ENCODE data around the gene IFNW1.
"Not testable (repeated sequence)": the region's sequence is repeated elsewhere in the genome, so short reads cannot be mapped to it uniquely, and the experiment has no call there.

Gene IFNW1

GRCh38 chr9:21141427-21141882 lies at the start of gene IFNW1:
TSS of gene IFNW1 (minus strand) at chr9:21141832. CDS start at chr9:21141570, 262 bp downstream.
- DNase-seq = no peak

- not testable (repeated sequence) for DNase-seq
These were observed 45.9 kb upstream of the IFNW1 start, which contains the start of gene IFNA4 for GRCh38 chr9:21187487-21187886. TSS of gene IFNA4 (minus strand) at chr9:21187587. CDS start at chr9:21187531, 56 bp downstream.

- DNase-seq = peak in 1 of 2 experiments; percentile 4
These were observed 41.4 kb upstream of the IFNW1 start for GRCh38 chr9:21182810-21183736.

- DNase-seq = no peak
These were observed 33.0 kb upstream of the IFNW1 start for GRCh38 chr9:21174671-21175070.

GRCh38 chr9:21172156-21172555 lies 30.5 kb upstream of the IFNW1 start:
- DNase-seq = no peak

- DNase-seq = no peak
These were observed 29.7 kb upstream of the IFNW1 start for GRCh38 chr9:21171351-21171750.

- DNase-seq = not testable (repeated sequence)
These were observed 24.9 kb upstream of the IFNW1 start, which contains the start of gene IFNA21 for GRCh38 chr9:21166560-21166959. TSS of gene IFNA21 (minus strand) at chr9:21166660. CDS start at chr9:21166612, 48 bp downstream.

- no peak for DNase-seq
These were observed 23.9 kb upstream of the IFNW1 start for GRCh38 chr9:21165516-21165915.

- DNase-seq = no peak
These were observed 18.5 kb upstream of the IFNW1 start for GRCh38 chr9:21160178-21160577.

- no peak for DNase-seq
These were observed 13.9 kb upstream of the IFNW1 start for GRCh38 chr9:21155501-21155900.

- DNase-seq = no peak
These were observed 12.5 kb upstream of the IFNW1 start for GRCh38 chr9:21154018-21154608.

GRCh38 chr9:21153336-21154017 lies 11.8 kb upstream of the IFNW1 start:
- DNase-seq = no peak

GRCh38 chr9:21144603-21145002 lies 3.0 kb upstream of the IFNW1 start:
- DNase-seq = no peak

- DNase-seq = no peak
These were observed 4.6 kb downstream of the IFNW1 start for GRCh38 chr9:21137020-21137419.

- no peak for DNase-seq
These were observed 5.9 kb downstream of the IFNW1 start for GRCh38 chr9:21135736-21136135.

GRCh38 chr9:21128186-21128585 lies 13.4 kb downstream of the IFNW1 start:
- not testable (repeated sequence) for DNase-seq

GRCh38 chr9:21121595-21122251 lies 19.9 kb downstream of the IFNW1 start:
- no peak for DNase-seq

- no peak for DNase-seq
These were observed 20.6 kb downstream of the IFNW1 start for GRCh38 chr9:21121079-21121478.

- no peak for DNase-seq
These were observed 22.4 kb downstream of the IFNW1 start for GRCh38 chr9:21119093-21119770.

GRCh38 chr9:21114311-21114710 lies 27.3 kb downstream of the IFNW1 start:
- no peak for DNase-seq

GRCh38 chr9:21110708-21111576 lies 30.7 kb downstream of the IFNW1 start:
- no peak for DNase-seq

Measured in activated CD4-positive, alpha-beta T cell treated with anti-CD3 and anti-CD28 coated beads, Interleukin-2, amount 50 U/mL, for 4 hours (primary cell).